RCC 7860 (cell line): ENCODE data around the gene RELL1.

ENCODE experiments used
- DNase-seq: peaks from one replicate; pipeline ENCODE4 v3.0.0-alpha.2; 2015; ENCODE audit warnings: low spot score
- FAIRE-seq: peaks from 2 replicates; lab custom pipeline; 2012; peaks lifted over from hg19 to GRCh38; lab: Jason Lieb, UNC

The RELL1 gene

GRCh38 chr4:37667197-37668100 lies 18.7 kb downstream of the RELL1 start:
- FAIRE-seq (peak; percentile 58), DNase-seq (peak; percentile 36)

GRCh38 chr4:37666625-37667071 lies 19.5 kb downstream of the RELL1 start:
- DNase-seq = peak; percentile 98
- FAIRE-seq = peak; percentile 97

- peak; percentile 74 for FAIRE-seq
- DNase-seq = peak; percentile 71
Measured at GRCh38 chr4:37665333-37666320, 20.5 kb downstream of the RELL1 start.

GRCh38 chr4:37664696-37665095 lies 21.5 kb downstream of the RELL1 start:
- DNase-seq = no peak
- FAIRE-seq = no peak

- FAIRE-seq = no peak
- DNase-seq = peak; percentile 76
Measured at GRCh38 chr4:37663552-37663951, 22.6 kb downstream of the RELL1 start.

- peak; percentile 88 for FAIRE-seq
- DNase-seq = peak; percentile 95
Measured at GRCh38 chr4:37662861-37663390, 23.2 kb downstream of the RELL1 start.

- FAIRE-seq (no peak), DNase-seq (no peak)
Measured at GRCh38 chr4:37662251-37662650, 23.9 kb downstream of the RELL1 start.

GRCh38 chr4:37661772-37662171 lies 24.4 kb downstream of the RELL1 start:
- DNase-seq = peak; percentile 13
- FAIRE-seq = no peak

- DNase-seq (no peak), FAIRE-seq (no peak)
Measured at GRCh38 chr4:37659696-37660095, 26.5 kb downstream of the RELL1 start.

- FAIRE-seq (no peak), DNase-seq (no peak)
Measured at GRCh38 chr4:37656649-37657048, 29.5 kb downstream of the RELL1 start.

- DNase-seq (no peak), FAIRE-seq (no peak)
Measured at GRCh38 chr4:37653601-37654000, 32.6 kb downstream of the RELL1 start.

- no peak for FAIRE-seq
- no peak for DNase-seq
Measured at GRCh38 chr4:37652747-37653527, 33.2 kb downstream of the RELL1 start.

- DNase-seq (no peak), FAIRE-seq (no peak)
Measured at GRCh38 chr4:37651781-37652377, 34.3 kb downstream of the RELL1 start.

- FAIRE-seq = no peak
- DNase-seq = no peak
Measured at GRCh38 chr4:37650481-37650880, 35.7 kb downstream of the RELL1 start.

GRCh38 chr4:37649268-37649667 lies 36.9 kb downstream of the RELL1 start:
- no peak for FAIRE-seq
- DNase-seq = no peak

GRCh38 chr4:37648084-37648817 lies 37.9 kb downstream of the RELL1 start:
- peak; percentile 82 for DNase-seq
- peak; percentile 84 for FAIRE-seq

- no peak for DNase-seq
- FAIRE-seq = no peak
Measured at GRCh38 chr4:37646247-37646646, 39.9 kb downstream of the RELL1 start.

GRCh38 chr4:37645736-37646135 lies 40.4 kb downstream of the RELL1 start:
- FAIRE-seq = no peak
- no peak for DNase-seq

GRCh38 chr4:37644962-37645361 lies 41.2 kb downstream of the RELL1 start:
- DNase-seq = no peak
- no peak for FAIRE-seq
